DMS79 (cell line): ENCODE measurements around the gene DOCK2.

Experiments used
- DNase-seq: peaks from one replicate; lab custom pipeline; 2025; lab: John Stamatoyannopoulos, UW

The DOCK2 gene

DNA sequence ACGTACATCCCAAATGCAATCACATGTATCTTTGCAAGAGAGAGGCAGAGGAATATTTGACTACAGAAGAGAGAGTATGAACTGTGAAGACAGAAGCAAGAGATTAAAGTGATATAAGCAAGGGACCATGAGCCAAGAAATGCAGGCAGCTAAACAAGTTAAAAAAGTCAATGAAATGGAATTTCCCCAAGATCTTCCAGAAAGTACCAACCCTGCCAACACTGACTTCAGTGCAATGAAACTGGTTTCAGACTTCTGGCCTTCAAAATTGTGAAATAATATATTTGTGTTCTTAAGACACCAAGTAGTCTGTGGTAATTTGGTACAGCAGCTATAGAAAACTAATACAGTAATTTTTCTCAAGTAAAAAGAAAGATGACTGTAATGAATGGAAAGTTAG, 489.6 kb downstream of the DOCK2 start:
- no peak for DNase-seq

DNA sequence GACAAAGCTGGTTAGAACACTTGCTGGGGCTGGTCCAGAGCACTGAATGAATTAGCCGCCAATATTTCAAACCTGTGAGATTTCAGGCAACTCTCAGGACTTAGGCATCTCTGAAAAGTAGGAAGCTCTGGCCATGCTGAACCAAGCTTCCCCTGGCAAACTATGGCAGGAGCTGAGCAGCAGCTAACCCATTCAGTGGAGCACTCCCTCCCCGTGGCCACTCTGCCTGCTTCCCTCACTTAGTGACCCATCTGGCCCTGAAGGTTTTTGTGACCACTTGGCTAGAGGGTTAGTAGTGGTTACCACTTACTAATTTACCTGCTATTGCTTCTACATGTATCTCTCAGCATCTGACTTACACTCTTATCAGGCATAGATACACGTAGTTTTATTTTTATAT, 494.2 kb downstream of the DOCK2 start:
- DNase-seq, result no peak

DNA sequence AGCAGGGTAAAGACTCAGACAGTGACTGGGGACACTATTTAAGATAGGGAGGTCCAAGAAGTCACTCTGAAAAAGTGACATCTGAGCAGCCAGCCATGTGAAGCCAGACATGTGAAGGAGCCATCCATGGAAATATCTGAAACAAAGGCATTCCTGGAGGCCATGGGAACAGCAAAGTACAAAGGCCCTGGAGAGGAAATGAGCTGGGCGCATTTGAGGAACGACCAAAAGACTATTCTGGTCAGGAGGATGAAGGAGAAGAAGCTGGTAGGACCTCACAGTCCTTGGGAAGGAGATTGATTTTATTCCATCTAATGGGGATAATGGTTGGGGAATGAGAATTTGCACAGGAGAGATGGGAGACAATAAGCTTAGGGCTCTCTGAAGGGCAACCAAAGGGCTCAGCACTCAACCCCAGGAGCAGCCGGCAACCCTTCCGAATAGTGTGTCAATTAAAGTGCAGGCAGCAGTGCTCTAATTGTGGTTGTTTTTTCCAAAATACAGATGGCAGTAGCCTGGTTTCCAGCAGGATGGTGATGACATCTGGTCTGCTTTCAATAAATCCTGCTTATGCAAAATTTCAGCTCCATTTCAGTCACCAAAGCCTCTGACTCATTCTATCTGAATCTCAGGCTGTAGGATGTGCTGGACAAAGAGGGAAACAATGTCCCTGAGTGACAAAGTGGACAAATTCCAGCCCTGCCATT, 495.3 kb downstream of the DOCK2 start:
- no peak for DNase-seq
